Measurements from ENCODE around the gene OTUB2.

Gene OTUB2

GRCh38 chr14:94021416-94022157 is 4.6 kb upstream of the OTUB2 start:
- DNase-seq (ENCODE audit: low spot score): no peak

DNA sequence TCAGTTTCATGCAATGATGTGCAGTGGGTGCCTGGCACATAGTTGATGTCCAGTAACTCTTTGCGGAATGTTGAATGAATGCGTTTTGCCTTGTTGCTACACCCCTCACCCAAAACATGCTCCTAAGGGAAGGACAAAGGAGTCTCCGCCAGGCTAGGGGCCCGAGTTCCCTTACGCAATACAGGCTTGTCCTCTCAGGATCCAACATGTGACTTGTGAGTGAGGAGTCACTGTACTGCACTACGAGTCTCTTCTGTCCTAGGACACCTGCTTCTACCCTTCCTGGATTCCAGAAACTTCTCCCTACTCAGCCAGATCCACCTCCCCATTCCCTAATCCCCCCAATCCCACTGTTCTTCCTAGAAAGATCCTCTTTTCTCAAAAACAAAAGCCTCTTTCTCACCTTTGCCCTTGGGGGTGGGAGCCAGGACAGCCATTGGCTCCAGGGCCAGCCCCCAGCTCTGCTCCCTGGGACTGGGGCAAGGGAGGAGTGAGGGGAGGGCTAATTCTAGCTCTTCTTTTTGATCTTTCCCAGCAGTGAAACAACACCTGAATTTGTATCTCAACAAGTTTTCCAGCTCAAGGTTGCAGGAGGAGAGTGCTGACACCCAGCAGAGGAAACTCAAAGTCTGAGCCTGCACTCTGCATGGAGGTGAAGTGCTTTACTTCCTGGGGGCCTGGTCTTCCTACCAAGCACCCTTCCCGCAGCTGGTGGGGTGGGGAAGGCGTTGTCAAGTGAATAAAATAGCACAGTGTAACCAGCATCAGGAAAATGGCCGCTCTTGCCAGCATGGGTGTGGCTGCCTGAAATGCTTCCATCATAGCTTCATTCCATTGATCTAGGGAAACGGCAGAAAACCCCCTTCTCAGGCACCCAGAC is 3.4 kb upstream of the OTUB2 start:
- DNase-seq (ENCODE audit: low spot score): no peak

- no peak for DNase-seq (ENCODE audit: low spot score)
These were observed 1.6 kb upstream of the OTUB2 start for GRCh38 chr14:94024549-94024948.

GRCh38 chr14:94025720-94026119 is 420 bp upstream of the OTUB2 start:
- DNase-seq (ENCODE audit: low spot score): no peak

DNA sequence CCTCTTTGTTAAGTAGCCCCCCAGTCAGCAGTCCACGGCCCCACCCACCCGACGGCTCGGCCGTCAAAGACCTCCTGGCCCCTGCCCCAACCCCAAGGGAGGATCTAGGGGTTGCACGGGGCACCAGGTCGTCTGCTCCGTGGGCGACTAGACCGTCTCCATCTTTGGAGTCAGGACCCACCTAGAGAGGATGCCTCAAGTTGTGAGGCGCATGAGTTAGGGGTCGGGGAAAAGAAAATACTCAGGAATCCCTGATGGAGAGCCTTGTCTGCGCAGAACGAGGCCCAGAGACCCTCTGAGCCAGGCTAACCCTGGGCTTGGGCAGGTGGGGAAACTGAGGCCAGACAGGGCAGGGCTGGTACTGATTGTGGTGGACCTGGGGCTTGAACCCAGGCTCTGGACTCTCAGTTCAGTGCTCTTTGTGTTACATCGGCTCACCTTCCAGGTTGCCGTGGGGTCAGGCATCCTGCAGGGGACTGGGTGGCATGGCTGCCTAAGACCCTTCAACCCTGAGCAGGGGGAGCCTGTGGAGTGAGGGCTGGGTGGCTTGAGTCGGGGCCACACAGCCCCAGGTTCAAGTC is 839 bp downstream of the OTUB2 start:
- no peak for DNase-seq (ENCODE audit: low spot score)

GRCh38 chr14:94027566-94028449 is 1.7 kb downstream of the OTUB2 start:
- peak; percentile 45 for DNase-seq (ENCODE audit: low spot score)

DNA sequence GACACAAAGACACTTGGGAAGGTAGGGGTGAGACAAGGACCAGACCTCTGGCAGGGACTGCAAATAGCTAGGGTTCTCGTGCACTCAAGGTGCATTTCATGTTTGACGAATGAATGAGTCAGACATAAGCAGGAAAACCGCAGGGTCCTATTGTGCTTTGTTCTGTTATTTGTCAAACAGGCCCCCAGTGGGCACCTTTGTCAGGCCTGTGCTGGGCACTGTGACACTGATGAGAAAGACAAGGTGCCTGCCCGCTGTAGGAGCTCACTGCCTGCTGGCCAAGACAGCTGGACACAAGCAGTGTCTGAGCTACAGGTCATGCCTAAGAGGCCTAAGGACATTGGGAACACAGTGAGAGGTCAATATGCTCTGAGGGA is 2.3 kb downstream of the OTUB2 start:
- peak; percentile 55 for DNase-seq (ENCODE audit: low spot score)

DNA sequence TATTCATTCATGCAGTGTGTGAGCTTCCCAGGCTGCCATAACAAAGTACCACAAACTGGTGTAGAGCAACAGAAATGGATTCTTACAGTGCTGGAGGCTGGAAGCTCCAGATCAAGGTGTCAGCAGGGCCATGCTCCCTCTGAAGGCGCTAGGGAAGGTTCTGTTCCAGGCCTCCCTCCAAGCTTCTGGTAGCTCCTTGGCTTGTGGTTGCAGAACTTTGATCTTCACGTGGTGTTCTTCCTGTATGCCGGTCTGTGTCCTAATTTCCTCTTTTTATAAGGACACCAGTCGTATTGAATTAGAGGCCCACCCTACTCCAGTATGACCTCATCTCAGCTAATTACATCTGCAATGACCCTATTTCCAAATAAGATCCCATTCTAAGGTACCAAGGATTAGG is 3.1 kb downstream of the OTUB2 start:
- no peak for DNase-seq (ENCODE audit: low spot score)

- DNase-seq (ENCODE audit: low spot score): no peak
These were observed 3.6 kb downstream of the OTUB2 start for GRCh38 chr14:94029671-94030203.

DNA sequence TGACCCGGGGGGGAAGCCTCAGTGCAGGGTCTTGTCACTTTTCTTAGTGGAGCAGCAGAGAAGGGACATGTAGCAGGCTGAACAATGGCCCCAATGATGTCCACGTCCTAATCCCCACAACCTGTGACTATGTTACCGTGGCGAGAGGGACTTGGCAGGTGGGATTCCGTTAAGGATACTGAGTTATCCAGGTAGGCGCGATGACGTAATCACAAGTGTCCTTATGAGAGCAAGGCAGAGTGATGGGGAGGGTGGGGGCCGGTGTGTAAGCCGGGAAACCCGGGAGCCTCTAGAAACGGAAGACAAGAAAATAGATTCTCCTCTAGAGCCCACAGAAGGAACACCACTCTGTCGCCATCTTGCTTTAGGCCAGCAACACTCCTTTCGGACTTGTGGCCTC is 4.4 kb downstream of the OTUB2 start:
- DNase-seq (ENCODE audit: low spot score): no peak

DNA sequence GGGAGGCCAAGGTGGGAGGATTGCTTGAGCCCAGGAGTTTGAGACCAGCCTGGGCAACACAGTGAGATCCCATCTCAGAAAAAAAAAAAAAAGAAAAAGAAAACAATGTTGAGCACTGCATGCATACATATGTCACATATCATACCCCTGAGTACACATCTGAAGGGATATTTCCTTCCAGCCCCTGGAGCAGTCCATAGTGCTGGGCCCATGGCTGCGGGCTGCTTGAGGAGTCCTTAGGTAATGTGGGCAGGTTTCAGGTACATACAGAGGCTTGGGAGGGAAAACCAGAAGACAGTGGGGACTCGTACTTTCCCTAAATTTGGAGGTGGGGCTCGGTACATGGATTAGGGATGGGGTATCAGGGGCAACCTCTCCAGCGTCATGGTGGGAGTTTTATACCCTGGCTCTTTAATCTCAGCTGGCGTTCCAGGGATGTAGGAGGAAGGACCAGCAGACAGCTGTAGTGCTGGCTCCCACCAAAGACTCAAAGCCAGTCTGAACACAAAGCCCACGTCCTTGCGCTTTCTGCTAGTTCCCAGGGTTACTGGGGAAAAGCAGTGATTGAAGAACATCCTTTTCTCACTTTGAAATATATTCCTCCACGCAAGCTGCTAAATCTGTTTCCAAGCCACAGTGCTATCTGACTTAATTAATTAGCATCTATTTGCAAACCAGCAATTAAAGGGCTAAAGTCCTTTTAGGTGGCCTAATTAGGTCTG is 5.2 kb downstream of the OTUB2 start:
- no peak for DNase-seq (ENCODE audit: low spot score)

DNA sequence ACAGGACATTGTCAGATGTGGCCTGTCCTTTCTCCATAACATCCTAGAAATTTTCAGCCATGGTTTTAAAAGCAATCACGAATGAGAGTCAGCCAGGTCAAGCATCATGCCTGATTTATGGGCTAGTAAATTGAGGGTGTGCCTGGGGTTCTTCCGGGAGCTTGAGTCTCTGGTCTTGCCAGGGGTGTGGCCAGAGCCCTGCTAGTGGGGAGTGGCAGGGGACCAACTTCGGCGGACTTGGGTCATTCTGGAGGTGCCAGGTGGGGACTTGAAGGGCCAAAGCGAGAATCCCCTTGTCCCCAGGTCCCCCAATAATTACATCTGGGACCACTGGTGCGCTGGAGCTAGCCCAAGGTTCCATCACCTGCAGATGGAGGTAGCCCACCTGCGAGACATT is 5.7 kb downstream of the OTUB2 start:
- DNase-seq (ENCODE audit: low spot score): no peak

- no peak for DNase-seq (ENCODE audit: low spot score)
These were observed 8.7 kb downstream of the OTUB2 start for GRCh38 chr14:94034886-94035285.

DNA sequence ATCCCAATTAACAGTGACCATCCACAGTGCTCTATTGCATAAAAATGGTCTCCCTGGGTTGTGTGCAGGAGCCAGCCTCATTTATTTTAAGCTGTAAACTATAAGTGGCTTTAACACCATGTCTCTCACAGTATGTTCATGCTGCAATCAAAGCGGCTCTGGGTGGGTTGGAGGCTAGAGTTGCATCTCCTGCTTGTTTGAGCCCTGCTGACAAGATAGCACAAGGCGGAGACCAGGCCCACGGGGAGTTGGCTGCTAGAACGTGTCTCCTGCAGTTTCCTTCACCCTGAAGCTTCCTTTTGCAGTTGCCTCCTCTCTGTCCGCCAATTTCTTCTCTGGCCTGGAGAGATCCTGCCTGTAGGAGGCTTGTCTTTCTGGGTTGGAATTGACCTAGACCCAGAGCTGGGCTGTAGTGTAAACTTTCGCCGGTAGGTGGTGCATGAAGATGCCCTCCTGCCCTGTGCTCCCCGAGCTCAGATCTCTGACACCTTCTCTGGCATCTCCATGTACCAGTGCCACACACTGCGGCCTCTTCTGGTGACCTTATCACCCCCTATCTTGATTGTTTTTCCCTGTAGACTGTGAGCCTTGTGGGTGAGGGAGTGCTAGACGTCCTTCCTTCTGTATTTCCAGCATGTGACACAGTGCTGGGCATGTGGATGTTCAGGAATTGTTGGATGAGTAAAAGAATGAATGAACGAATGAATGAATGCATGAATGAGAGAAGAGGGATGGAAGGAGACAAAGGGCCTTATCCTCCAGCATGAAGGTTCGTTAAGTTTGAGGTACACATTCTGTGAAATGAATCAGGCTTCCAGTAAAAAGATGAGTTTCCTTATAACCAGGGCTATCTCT is 10.4 kb downstream of the OTUB2 start:
- DNase-seq (ENCODE audit: low spot score): peak; percentile 54

GRCh38 chr14:94037954-94038353 is 11.8 kb downstream of the OTUB2 start:
- DNase-seq (ENCODE audit: low spot score): no peak

DNA sequence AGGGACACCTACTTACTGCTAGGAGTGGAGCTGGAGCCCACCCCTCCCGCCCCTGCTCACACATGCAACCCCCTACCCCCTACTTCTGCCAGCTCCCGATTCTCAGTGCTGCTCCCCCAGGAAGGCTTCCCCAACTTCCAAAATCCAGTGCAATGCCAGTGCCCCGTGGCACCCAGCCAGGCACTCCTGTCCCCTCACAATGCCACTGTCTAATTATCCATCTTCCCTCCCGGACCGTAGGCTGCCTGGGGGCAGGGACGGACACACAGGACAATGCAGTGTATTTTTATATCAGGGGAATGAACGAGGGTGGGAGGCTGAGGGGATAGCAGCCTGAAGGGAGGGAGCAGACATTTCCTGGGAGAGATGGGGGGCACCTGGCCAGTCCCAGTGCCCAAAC is 12.4 kb downstream of the OTUB2 start:
- no peak for DNase-seq (ENCODE audit: low spot score)

DNA sequence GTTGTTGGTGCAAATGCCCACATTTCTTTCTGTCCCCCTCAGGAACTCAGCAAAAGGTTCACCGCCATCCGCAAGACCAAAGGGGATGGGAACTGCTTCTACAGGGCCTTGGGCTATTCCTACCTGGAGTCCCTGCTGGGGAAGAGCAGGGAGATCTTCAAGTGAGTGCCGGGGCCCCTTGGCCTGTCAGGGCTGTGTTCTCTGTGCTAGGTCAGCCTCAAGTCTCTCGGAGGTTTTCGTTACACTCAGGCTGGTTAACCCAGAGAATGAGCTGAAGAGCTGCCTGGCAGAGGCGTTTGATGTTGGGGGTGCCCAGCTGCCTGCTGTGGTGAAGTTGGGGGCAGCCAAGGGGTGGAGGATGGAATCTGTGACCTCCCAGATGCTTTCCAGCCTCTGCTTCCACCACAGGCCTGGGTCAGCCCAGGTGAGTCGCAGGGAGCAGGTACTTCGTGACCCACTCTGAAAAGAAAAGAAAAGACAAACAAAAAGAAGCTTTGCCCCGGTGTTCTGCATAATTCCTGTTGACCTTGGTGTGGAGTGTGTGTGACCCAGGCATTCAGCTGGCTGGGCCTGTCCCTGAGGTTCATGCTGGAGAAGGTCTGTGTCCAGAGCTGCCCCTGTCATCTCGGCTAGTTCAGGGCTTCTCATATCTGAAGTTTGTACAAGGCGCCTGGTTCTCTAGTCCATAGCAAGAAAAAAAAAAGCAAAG is 12.9 kb downstream of the OTUB2 start:
- DNase-seq (ENCODE audit: low spot score): no peak

- DNase-seq (ENCODE audit: low spot score): no peak
These were observed 14.1 kb downstream of the OTUB2 start for GRCh38 chr14:94040247-94040646.

DNA sequence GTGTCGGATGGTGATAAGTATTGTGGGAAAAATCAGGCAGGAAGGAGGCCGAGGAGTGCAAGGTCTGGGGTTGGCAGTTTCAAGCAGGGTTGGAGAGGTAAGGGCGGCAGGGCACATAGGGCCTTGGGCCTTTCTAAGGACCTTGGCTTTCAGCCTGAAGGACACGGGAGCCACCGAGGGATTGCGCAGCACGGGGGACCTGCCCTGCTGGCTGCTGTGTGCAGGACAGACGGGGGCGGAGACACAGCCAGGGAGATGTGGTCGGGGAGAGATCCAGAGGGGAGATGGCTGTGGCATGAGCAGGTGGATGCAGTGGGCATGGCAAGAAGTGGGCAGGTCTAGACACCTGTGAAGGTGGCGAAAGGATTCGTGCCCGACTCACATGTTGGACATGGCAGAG is 14.7 kb downstream of the OTUB2 start:
- no peak for DNase-seq (ENCODE audit: low spot score)

Measured in kidney capillary endothelial cell (primary cell).